Hematopoietic multipotent progenitor cell treated with erythropoietin and hydrocortisone succinate and interleukin-3 and kit ligand, for 6 days (in vitro differentiated cells): ENCODE results near the gene FBXW11.
A peak's percentile ranks its signal among the peaks of the same experiment; 100 is the strongest.

Experiments used
- DNase-seq: peaks from one replicate; pipeline ENCODE4 v3.0.0-alpha.2; 2015

The FBXW11 gene

DNA sequence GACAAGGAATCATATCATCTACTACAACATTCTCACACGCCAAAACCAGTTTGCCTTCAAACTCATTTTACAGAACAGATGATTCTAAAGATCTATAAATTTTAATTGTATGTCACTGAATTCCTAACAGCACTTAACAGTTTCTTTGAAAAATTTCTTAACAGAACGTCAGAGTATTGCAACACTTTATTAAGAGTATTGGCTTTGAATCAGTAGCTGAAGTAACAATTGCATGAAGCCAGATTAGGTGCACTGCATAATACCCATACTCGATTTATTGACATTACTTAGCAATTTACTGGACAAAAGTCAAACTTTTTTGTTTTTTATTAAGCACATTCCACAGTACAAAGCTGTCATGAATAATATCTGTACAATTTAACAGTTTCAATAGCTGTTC is 145.1 kb downstream of the FBXW11 start:
- DNase-seq = no peak

DNA sequence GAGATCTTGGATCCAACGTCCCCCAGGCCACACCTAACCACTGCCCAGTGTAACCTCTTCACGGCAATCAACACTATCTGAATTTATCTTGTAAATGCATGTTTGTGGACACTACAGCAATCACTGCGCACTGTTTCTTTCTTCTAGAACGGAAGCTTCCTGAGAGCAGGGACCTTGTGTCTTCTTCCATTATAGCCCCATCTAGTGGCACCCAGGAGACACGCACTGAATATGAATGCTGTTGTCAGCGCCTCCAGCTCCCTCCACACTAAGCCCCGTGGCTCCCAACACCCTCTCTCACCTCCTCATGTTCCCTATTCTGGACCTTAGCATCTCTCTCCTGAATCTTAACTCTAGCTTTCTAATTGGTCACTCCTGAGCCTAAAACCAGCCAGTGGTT is 148.1 kb downstream of the FBXW11 start:
- DNase-seq = peak; percentile 60

DNA sequence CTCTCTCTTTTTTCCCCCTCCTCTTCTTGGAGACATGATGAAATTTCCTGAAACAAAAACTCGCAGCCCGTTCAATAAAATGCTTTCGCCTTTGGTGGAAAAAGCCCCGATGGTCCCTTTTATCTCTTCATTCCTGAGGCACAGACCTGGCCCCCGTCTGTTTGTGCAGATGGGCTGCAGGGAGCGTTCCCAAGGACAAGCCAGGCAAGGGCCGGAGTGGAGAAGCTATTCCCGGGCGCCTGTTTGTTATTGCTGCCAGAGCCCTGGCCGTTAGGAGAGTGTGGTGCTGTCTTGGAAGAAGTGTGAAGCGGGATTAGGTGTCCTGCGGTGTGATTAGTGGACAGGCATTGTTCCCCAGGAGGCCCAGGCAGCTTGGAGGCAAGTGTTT is 149.0 kb downstream of the FBXW11 start:
- DNase-seq = no peak

DNA sequence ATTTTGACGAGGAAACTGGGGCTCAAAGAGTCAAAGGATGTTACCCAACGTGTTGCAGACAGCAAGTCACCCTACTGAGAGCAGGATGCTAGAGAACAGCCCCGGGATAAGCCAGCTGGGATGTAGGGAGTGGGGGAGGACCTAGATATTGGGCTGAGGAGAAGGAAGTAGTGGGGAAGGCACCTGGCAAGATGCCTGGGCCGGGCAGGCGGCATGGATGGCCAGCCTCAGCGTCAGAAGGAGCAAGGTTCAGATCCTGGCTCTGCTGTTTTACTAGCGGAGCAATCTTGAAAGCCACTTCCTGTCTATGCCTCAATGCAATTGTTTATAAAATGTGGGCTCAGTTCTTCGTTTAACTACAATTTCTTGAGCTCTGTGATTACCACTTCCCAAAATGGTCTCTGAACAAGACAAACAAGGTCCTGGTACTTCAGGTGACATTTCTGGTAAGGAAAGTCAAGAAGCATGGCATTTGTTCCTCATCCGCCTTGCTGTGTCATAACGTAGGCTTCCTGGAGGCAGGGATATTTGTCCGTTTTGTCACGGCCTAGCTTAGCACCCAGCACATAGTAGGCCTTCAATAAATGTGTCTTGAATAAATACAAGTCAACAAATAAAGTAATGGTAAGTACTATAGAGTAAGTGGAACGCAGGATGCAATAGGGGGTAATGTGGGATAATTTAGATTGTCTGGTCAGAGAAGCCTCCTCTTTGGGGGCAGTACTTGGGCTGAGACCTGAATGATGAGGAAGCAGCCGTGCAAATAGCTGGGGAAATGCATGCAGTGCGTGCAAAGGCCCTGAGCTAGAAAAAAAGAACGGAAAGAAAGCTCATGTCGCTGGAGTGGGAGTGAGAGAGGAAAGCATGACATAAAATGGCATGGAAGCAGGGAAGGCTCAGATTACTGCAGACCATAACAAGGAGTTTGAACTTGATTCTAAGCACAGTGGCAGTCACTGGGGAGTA is 150.4 kb downstream of the FBXW11 start:
- no peak for DNase-seq

DNA sequence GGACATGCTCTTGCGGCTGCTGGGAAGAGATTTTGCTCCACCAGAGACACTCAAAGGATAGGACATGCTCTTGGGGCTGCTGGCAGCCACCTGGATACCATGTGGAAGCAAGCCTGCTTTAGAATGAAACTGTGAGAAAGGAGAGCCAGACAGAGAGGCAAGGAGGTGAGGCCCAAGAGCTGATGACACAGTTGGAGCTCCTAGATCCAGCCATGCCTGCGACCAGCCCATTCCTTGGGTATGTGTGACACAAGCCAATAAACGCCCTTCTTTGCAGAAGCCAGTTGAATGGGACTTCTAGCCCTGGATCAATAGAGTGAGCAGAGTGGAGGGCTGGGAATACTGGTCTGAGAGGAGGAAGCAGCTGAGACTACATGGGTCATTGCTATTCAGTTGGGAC is 151.2 kb downstream of the FBXW11 start:
- DNase-seq = no peak

DNA sequence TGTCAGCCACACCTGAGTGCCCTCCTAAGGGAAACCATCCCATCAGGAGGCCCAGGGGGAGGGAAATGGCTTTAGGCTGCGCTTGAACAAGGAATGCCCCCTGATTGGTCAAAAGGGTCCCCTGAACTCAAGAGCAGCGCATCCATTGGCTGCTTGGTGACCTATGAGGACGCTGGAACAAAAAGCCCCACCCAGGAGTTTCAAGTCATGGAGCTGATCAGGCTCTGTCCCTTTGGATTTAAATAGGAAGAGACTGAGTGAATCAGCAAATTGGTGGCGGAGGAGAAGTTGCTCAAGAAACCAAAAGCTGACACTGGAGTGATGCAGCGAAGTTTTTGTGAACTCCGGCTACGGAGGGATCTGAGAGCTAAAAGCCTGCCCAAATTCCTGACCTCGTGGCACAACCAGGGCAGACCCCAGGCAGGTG is 154.2 kb downstream of the FBXW11 start:
- DNase-seq = peak; percentile 47

GRCh38 chr5:171851251-171851650 is 155.2 kb downstream of the FBXW11 start:
- no peak for DNase-seq

GRCh38 chr5:171850324-171850947 is 156.0 kb downstream of the FBXW11 start:
- DNase-seq = peak; percentile 83

DNA sequence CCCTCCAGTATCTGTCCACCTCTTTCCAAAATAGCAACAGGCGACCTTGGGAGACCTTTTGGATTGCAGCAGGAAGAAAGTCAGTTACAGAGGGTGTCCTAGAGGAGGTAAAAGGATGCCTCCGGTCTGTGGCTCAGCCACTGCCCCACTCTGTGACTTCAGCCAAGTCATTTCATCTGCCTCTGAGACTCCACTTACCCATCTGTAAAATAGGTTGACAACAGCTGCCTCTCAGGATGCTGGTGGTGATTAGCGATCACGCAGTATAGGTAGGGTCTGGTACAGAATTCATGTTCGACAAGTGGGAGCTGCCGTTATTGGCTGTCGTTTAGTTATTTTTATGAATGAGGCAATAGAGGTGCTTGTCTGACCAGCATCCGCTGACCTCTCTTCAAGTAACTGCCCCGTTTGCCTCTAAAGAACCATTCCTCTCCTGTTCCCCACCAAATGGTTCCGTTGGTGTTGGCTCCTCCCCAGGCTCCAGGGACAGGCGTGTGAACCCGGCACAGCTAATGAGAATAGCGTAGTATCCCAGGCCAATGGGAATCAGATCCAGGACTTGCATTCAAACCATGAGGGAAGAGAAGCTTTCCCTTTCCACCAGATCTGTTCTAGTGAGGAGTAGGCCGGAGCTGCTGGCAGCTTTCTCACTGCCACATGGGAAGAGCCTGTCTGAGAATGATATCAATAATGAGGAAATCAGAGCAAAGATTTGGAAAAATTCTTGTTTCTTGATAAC is 156.7 kb downstream of the FBXW11 start:
- no peak for DNase-seq

GRCh38 chr5:171848911-171849520 is 157.4 kb downstream of the FBXW11 start:
- no peak for DNase-seq

DNA sequence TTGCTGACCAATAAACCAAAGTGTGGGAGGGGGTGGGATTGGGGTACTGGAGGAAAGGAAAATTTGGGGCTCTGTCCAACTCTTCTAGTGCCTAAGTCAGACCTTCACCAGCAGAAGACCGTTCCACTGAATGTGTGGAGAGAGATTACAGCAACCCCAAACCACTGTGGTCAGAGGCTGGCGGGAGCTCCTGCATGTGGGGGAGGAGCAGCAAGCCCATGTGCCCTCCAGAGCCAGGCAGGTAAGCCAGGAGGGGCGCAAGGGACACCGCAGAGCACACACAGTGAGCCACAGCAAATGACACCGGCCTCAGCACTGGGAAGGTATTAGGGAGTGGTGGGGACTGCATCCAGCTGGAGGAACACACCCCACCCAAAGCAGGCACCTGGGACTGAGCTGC is 158.0 kb downstream of the FBXW11 start:
- peak; percentile 87 for DNase-seq

DNA sequence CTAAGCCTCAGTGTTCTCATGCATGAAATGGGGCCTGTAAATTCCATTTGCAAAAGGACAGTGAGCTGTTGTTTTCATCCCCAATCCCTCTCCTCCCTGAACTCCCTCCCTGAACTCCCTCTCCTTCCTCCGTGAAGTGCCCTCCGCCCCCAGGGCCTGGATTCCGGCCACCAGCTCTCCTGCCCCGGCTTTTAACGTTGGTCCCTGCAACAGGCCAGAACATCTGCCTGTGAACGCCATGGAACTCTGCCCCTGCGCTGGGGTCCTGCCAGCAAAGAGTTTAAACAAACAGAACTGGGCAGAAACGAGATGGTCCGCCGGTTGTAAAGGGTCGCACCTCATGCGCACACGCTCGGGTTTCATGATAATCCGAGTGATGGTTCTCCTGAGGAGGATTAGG is 158.4 kb downstream of the FBXW11 start:
- no peak for DNase-seq

DNA sequence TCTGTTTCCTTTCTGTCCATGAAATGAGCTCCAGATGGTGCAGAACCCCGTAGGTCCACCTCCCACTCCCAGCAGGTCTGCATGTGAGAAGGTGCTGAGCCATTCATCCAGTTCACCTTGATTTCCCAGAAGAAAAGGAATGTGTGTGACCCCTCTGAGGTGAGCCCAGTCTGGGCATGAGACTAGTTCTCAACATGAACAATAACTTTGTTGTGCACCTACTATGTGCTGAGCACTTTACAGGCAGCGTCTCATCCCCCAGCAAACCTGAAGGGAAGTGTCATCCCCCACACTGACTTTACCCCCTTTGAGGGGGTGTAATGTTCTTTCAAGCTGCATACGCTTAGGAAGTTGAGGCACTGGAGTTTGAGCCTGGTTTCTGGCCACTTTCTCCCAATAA is 159.4 kb downstream of the FBXW11 start:
- DNase-seq = no peak

DNA sequence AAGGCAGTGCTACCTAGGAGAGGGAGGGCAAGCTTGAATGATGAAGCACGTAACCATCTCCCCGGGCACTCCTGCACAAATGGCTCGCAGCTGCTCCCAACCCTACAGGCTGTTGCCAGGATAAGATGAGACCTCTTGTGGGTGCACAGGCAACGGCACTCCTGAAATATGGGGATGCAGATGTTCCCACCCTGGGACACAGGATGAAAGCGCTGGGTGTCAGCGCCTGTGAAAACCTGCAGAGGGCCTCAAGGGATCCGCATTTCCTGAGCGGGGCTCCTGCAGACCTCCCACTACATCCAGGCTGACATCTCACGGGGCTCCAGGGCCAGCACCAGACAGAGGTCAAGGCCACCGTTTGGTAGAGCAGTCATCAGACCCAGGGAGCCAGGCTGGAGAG is 160.1 kb downstream of the FBXW11 start:
- no peak for DNase-seq

DNA sequence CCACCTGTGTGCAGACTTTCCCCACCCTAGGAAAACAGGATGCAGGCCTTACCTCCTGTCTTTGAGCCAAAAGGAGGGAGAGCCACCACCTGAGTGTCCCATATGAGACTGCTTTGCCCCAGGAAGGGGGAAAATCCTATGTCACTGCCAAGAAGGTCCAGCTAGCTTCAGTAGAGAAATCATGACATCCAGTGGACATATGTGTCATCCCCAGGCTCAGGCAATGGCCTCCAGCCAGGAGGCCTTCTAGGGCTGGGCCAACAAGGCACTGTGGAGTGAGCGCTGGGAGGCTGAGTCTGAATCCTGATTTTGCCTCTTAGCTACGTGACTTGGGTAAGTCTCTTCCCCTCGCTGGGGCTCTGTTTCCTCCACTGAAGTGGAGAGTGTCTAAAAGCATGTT is 160.6 kb downstream of the FBXW11 start:
- DNase-seq = peak; percentile 51

DNA sequence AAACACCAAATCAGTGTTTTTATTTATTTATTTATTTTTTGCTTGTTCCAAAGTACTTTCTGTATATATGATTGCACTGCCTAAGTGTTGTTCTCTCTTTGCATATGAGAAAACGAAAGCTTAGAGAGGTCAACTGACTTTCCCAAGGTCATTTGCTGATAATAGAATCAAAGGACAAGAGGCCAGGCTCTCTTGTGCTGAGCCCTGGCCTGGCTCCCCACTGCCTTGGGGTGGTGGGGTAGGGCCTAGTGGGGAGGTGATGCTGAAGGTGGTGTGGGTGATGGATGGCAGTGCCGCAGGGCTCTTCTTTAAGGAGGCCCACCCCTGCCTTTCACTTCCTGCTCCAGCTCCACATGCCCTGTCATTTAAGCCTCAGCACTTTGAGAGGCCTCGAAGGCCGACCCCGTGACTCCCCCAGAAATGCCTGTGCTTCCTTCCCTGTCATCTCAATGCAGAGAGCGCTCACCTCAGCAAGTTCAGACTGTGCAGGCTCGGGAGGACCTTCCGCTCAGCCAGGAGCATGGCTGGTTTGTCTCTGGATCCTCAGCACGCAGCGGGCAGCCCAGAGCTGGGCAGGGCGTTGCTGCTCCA is 161.3 kb downstream of the FBXW11 start:
- DNase-seq = no peak

- no peak for DNase-seq
These were observed 163.6 kb downstream of the FBXW11 start for GRCh38 chr5:171842777-171843328.

DNA sequence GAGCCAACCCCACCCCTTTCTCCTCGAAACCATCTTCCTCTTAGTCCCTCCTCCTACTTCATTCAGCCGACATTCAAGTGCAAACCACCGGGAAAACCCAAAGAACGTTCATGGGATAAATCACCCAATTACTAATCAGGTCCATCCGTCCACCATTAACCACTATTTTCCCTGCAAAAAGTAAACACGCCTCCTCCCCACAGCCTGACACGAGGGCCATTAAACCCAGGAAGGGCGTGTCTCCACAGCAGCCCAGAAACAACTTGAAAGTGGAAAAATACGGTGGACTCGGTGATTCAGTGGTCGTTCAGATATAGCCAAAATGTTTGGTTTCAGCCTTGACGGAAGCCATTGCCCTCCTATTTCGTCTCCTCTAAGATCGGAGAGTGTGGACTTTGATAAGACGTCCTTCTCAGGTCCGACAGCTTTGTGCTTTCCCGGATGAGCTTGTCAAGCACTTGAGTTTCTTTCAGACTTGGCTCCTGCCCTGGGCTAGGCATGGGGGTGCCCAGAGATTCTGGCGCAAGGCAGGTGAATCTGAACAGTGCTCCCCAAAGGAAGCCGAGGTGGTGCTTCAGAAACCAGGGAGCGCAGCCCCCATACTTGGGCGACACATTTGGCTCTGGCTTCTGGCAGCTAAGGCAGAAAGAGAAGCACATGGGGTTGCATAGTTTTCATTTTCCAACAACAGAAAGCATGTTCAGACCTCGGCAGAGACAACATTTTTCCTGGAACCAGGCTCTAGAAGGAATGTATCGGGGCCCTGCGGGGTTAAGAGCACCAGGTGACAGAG is 164.3 kb downstream of the FBXW11 start:
- DNase-seq = peak; percentile 50

- DNase-seq = peak; percentile 87
These were observed 165.5 kb downstream of the FBXW11 start for GRCh38 chr5:171840711-171841522.

- peak; percentile 40 for DNase-seq
These were observed 166.4 kb downstream of the FBXW11 start for GRCh38 chr5:171840066-171840465.

- DNase-seq = no peak
These were observed 167.3 kb downstream of the FBXW11 start for GRCh38 chr5:171839112-171839511.
